CD4-positive, alpha-beta T cell (primary cell): ENCODE measurements around the gene YY1. TPM values are rescaled to one million over a fixed set of nuclear protein-coding genes. Genes with fewer than 3 reads are reported as not detected.
A peak's percentile ranks its signal among the peaks of the same experiment; 100 is the strongest.

Experiments used
- ATAC-seq: fragments of 200-7000 bp; cut with Tn5 transposase; one replicate; pipeline ENCODE4 v1.10.0; 2022; ENCODE audit warnings: mild to moderate bottlenecking; ENCODE audit not compliant: poor library complexity
- CTCF ChIA-PET: fragments of 350-600 bp; sonication (Branson Sonifier 250); formaldehyde crosslinking; loops from one replicate; lab custom pipeline; 2021; ENCODE audit warnings: antibody characterized with exemption, inconsistent platforms; lab: Charles Lee
- POLR2A ChIA-PET: fragments of 350-600 bp; sonication (Branson Sonifier 250); formaldehyde crosslinking; loops from one replicate; lab custom pipeline; 2021; ENCODE audit warnings: antibody characterized with exemption, inconsistent platforms; lab: Charles Lee
- DNase-seq, 14 experiments: peaks; one replicate each; pipeline ENCODE4 v3.0.0-alpha.2; 2013 to 2020; ENCODE audit warnings: mixed read lengths in 2 of 14
- H3K27ac ChIP-seq, 2 donors: one replicate each; pipeline versions ENCODE4 v1.5.1 to v1.7.0; 2013; ENCODE audit warnings: low read length in 2 of 2, low read depth in 1 of 2, mild to moderate bottlenecking in 1 of 2
- H3K27me3 ChIP-seq, 2 experiments: 1 replicate in 1 of 2; 2 replicates in 1 of 2; pipeline versions ENCODE4 v1.6.1 to v1.7.0; 2013; ENCODE audit warnings: low read length in 2 of 2, control low read depth in 1 of 2, mild to moderate bottlenecking in 1 of 2, moderate library complexity in 1 of 2; ENCODE audit not compliant: insufficient read depth in 2 of 2, control insufficient read depth in 1 of 2
- H3K36me3 ChIP-seq: one replicate; pipeline ENCODE4 v1.6.1; 2013; ENCODE audit warnings: low read length, control low read depth; ENCODE audit not compliant: insufficient read depth
- H3K4me1 ChIP-seq: one replicate; pipeline ENCODE4 v1.6.1; 2013; ENCODE audit warnings: low read length, control low read depth; ENCODE audit not compliant: insufficient read depth
- H3K4me3 ChIP-seq: one replicate; pipeline ENCODE4 v1.5.1; 2013; ENCODE audit warnings: mild to moderate bottlenecking, low read length, moderate library complexity
- H3K9me3 ChIP-seq, 2 experiments: 1 replicate in 1 of 2; 2 replicates in 1 of 2; pipeline versions ENCODE4 v1.6.1 to v1.7.0; 2013; ENCODE audit warnings: low read length in 2 of 2, mild to moderate bottlenecking in 2 of 2, control low read depth in 1 of 2, moderate library complexity in 1 of 2; ENCODE audit not compliant: control insufficient read depth in 1 of 2, insufficient read depth in 1 of 2
- H3K27ac Mint-ChIP-seq: one replicate; pipeline ENCODE4 v1.8.0; 2020; ENCODE audit warnings: mixed read lengths
- H3K27me3 Mint-ChIP-seq: one replicate; pipeline ENCODE4 v1.8.0; 2021; ENCODE audit warnings: mixed read lengths
- H3K36me3 Mint-ChIP-seq: one replicate; pipeline ENCODE4 v1.8.0; 2021; ENCODE audit warnings: low read depth, mixed read lengths
- H3K4me1 Mint-ChIP-seq: one replicate; pipeline ENCODE4 v1.8.0; 2021; ENCODE audit warnings: low read depth, mixed read lengths
- H3K4me3 Mint-ChIP-seq: one replicate; pipeline ENCODE4 v1.8.0; 2020; ENCODE audit warnings: mild to moderate bottlenecking, mixed read lengths
- H3K9me3 Mint-ChIP-seq: one replicate; pipeline ENCODE4 v1.8.0; 2020; ENCODE audit warnings: mixed read lengths
- intact Hi-C, 2 experiments: fragments of 100-400 bp; cut with DNase I in 1 of 2; cut with micrococcal nuclease in 1 of 2; formaldehyde crosslinking; loops; one replicate each; pipeline versions ENCODE4 v1.15.1 to v1.9.0; 2023 to 2025; cut with DNase I, micrococcal nuclease
- total RNA-seq, 174 experiments: library from RNA in 2 of 174; stranded (reverse) in 2 of 174; gene quantifications; one replicate each; pipeline ENCODE4 v1.2.3 and lab custom pipeline; 2021 to 2026
- TF ChIP-seq, protein P1 (sequence below): fragments of 200-600 bp; IDR thresholded peaks from one replicate; pipeline ENCODE4 v1.8.0; 2022; ENCODE audit warnings: antibody characterized with exemption, mild to moderate bottlenecking

The YY1 gene
- total RNA-seq, 2 experiments from 2014 or later = 68.9 to 70.4 TPM

DNA sequence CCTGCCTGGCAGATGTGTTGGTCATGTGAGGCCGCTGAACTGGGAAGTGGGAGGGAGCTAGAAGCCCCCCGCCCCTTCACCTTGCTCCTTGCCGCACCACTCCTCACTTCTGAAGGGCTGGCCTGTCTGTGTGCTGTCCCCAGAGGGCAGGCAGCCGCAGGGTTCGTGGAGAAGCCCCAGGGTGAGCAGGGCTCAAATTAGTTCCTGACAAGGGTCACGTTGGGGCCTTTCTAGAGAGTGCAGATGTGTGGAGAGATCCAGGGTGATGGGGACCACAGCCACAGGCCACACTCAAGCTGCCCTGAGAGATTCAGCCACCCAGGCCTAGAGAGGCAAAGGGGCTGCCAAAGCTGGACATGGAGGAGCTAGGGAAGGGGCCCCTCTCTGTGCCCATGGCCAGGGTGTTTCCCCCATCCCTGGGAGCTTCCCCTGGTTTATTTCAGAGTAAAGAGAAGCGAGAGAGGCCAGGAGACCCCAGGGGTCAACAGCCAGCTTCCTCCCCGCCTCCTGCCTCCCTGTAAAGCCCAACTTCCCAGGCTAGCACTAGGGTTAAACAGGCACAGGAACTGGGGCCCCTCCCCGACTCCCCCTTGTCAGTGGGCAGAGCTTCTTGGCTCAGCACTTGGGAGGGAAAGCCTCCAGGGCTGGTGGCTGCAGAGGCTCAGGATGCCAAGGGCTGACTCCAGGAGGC, 51.1 kb downstream of the YY1 start:
- H3K27me3 ChIP-seq = no peaks in the 10 kb centered on the region
- ChIA-PET CTCF (no interaction called here), POLR2A (no interaction called here)
- TF ChIP-seq, protein P1, sequence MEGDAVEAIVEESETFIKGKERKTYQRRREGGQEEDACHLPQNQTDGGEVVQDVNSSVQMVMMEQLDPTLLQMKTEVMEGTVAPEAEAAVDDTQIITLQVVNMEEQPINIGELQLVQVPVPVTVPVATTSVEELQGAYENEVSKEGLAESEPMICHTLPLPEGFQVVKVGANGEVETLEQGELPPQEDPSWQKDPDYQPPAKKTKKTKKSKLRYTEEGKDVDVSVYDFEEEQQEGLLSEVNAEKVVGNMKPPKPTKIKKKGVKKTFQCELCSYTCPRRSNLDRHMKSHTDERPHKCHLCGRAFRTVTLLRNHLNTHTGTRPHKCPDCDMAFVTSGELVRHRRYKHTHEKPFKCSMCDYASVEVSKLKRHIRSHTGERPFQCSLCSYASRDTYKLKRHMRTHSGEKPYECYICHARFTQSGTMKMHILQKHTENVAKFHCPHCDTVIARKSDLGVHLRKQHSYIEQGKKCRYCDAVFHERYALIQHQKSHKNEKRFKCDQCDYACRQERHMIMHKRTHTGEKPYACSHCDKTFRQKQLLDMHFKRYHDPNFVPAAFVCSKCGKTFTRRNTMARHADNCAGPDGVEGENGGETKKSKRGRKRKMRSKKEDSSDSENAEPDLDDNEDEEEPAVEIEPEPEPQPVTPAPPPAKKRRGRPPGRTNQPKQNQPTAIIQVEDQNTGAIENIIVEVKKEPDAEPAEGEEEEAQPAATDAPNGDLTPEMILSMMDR = no peak
- H3K4me1 Mint-ChIP-seq = no peaks in the 10 kb centered on the region
- no peak overlapping the region for H3K27ac Mint-ChIP-seq
- intact Hi-C loops = loop anchor here (5.0 kb wide), 2 partner anchors 87 to 318 kb away; partner anchors contain the start of gene WDR25 (in 1 of the 2)
- H3K27me3 Mint-ChIP-seq = no peaks in the 10 kb centered on the region
- no peak overlapping the region for H3K4me3 Mint-ChIP-seq
- ATAC-seq = no peak
- H3K27ac ChIP-seq = no peak overlapping the region
- H3K36me3 Mint-ChIP-seq = no peaks in the 10 kb centered on the region
- H3K9me3 Mint-ChIP-seq = no peaks in the 10 kb centered on the region
- H3K4me1 ChIP-seq = peaks cover 9% of the 10 kb centered on the region
- H3K36me3 ChIP-seq = peaks cover 8% of the 10 kb centered on the region
- DNase-seq = no peak
- no peak overlapping the region for H3K4me3 ChIP-seq
- H3K9me3 ChIP-seq = no peaks in the 10 kb centered on the region

DNA sequence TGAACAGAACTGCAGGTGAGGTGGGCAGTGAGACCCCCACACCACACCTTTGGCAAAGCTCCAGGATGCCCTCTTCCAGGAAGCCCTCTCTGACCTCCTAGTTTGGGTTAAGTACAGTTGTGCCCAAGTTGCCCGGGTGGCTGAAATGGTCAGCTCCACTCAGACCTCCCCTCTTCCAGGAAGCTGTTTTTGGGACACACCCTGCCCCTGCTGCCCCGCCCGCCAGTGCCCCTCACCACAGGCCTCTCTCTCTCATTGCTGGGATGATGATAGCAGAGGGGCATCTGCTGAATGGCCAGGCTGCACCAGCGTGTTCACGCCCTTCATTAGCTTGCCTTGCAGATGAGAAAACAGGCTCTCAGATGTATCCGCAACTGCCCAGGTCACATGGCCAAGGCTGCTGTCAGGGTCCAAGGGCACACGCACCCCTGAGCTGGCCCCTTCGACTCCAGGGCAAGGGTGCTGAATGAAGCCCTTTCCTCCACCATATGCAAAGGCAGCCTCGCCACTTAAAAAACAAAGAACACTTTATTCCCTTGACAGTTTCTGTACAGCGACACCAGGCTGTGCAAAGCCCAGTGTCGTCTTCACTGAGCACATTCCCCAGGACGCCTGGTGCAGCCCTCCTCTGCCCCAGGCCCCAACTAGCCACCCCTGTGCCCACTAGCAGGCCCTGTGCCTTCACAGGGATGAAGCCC, 51.8 kb downstream of the YY1 start:
- no peak overlapping the region for H3K27ac ChIP-seq
- TF ChIP-seq, protein P1 = no peak
- no peaks in the 10 kb centered on the region for H3K27me3 Mint-ChIP-seq
- ChIA-PET CTCF (no interaction called here), POLR2A (no interaction called here)
- no peaks in the 10 kb centered on the region for H3K27me3 ChIP-seq
- intact Hi-C loops = no loop called here
- no peak overlapping the region for H3K4me3 ChIP-seq
- H3K36me3 ChIP-seq = peaks cover 8% of the 10 kb centered on the region
- DNase-seq (peak in 1 of 14 experiments; percentile 21), ATAC-seq (no peak)
- H3K27ac Mint-ChIP-seq = no peak overlapping the region
- no peaks in the 10 kb centered on the region for H3K36me3 Mint-ChIP-seq
- no peak overlapping the region for H3K4me3 Mint-ChIP-seq
- no peaks in the 10 kb centered on the region for H3K9me3 Mint-ChIP-seq
- no peaks in the 10 kb centered on the region for H3K9me3 ChIP-seq
- no peaks in the 10 kb centered on the region for H3K4me1 Mint-ChIP-seq
- peaks cover 4% of the 10 kb centered on the region for H3K4me1 ChIP-seq

DNA sequence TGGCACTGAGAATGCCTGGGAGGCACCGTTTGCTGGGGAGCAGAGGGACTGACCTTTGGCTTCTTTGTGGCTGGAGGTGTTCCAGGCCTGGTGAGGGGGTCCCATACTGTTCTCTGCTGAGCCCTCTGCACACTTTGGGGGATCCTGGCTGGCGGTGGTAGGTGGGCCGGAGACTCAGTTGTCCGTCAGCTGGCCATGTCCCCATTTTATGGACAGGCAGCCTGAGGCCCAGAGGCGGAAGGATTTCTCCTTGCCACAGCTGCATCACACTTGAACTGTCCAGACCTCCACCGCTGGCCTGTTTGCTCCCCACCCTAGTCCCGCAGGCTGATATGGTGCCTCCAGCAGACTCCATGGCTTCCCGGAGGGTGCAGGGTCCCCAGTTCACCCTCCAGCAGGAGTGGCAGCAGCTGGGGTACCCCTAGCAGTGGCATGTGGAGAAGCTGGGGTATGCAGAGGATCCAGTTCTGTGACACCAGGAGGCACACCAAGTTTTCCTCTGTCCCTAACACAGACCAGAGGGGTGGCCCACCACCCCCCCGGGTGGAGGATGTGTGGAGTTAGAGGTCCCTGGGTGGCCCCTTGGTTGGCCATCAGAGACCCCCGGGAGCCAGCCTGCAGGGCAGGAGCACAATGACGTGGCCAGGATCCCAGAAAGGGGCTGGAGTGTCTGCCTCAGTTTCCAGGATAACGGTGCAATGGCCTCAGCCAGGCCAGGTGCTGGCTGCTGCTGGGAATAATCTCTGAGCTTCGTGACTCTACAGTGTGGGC, 52.5 kb downstream of the YY1 start:
- Mint-ChIP-seq H3K4me1 (no peaks in the 10 kb centered on the region), H3K4me3 (no peak overlapping the region), H3K9me3 (no peaks in the 10 kb centered on the region), H3K27me3 (no peaks in the 10 kb centered on the region), H3K27ac (no peak overlapping the region), H3K36me3 (no peaks in the 10 kb centered on the region)
- peaks cover 8% of the 10 kb centered on the region for H3K36me3 ChIP-seq
- no peaks in the 10 kb centered on the region for H3K4me1 ChIP-seq
- ChIA-PET CTCF (no interaction called here), POLR2A (no interaction called here)
- intact Hi-C loops = no loop called here
- DNase-seq (peak in 1 of 14 experiments; percentile 10), ATAC-seq (no peak)
- TF ChIP-seq, protein P1 = no peak
- no peaks in the 10 kb centered on the region for H3K9me3 ChIP-seq
- no peak overlapping the region for H3K4me3 ChIP-seq
- no peaks in the 10 kb centered on the region for H3K27me3 ChIP-seq
- no peak overlapping the region for H3K27ac ChIP-seq
